GM19438 (cell line): ENCODE measurements around the gene GPR135.

Experiments used
- ATAC-seq: cut with Tn5 transposase; IDR thresholded peaks from one replicate; pipeline ENCODE4 v1.9.1; 2021; ENCODE audit warnings: low read depth; ENCODE audit not compliant: unreplicated experiment

The GPR135 gene, protein sequence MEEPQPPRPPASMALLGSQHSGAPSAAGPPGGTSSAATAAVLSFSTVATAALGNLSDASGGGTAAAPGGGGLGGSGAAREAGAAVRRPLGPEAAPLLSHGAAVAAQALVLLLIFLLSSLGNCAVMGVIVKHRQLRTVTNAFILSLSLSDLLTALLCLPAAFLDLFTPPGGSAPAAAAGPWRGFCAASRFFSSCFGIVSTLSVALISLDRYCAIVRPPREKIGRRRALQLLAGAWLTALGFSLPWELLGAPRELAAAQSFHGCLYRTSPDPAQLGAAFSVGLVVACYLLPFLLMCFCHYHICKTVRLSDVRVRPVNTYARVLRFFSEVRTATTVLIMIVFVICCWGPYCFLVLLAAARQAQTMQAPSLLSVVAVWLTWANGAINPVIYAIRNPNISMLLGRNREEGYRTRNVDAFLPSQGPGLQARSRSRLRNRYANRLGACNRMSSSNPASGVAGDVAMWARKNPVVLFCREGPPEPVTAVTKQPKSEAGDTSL

DNA sequence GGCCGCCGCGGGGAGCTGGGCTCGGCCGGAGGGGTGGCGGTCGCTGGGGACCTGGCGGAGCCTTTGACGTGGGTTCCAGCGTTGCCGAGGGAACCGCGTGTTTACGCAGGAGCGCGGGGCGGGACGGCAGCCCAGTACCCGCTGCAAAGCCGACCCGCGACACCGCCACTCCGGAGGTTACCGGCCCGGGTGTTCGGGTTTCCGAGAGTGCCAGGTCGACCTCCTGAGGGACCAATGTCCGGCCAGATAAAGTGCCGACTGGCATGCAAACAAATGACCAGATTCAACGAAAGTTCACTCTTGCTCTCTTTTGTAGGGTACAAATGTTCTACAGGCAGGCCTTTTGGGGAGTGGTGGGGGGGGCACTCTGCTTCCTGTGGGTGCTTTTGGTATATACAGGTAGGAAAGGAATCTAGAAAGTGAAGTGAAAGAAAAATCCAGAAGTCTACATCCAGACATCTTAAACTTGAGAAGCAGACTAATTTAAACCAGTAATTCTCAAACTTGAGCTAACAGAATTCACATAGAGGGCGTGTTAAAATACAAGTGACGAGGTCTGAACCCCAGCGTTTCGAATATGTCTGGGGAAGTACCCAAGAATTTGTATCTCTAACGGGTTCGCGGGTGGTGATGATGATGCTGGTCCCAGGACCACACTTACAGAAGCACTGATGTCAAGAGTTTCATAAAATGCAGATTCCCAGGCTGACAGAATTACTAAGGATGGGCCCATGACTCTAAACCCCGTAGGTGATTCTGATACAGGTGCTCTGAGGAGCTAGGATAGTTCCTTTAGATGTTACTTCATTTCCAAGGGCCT, at the start of gene GPR135:
TSS of gene GPR135 (minus strand) at position 65 of the 820 bp plus-strand sequence. CDS start 154 bp downstream, outside the sequence.
- ATAC-seq, result peak; percentile 13

DNA sequence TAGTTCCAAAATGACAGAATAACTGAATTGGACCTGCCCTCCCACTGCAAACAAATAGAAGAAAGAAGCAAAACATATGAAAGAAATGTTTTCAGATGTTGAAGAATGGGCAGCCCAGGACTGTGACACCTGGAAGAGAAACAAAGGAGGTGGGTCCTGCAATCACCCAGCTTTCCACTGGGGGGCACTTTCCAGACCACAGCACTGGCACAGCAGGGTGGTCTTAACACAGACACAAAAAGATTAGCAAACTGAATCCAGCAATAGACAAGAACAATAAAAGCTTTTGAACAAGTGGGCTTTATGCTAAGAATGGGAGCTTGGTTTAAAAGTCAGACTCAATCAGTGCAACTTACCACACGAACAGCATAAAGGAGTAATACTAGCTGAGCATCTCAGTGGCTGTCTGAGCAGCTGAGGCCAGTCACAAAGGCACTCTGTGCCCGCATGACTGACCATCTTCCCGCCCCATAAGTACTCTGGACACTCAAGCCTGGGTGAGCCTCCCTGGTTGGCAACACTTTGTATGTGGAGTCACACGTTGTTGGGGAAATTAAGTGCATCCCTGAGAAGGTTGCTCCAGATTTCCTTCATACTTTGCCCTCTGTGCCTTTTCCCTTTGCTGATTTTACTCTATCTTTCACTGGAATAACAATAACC, 46.9 kb upstream of the GPR135 start:
- no peak for ATAC-seq

DNA sequence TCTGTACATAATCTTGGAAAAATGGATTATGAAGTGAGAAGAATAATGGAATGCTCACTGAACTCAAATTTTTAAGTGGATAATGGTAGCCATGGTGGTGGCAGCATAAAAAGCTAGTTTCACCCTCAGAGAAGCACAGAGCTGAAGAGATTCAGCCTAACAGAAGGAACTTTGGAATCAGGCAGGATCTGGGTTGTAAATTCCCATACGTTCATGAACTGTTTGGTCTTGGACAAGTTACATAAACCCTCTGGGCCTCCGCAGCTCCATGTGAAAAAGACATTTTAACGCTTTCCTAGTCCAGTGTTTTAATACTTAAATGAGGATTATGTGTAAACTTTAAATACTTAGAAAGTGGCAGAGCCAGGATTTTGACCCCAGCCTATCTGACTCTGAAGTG, 45.8 kb upstream of the GPR135 start:
- ATAC-seq, result no peak

DNA sequence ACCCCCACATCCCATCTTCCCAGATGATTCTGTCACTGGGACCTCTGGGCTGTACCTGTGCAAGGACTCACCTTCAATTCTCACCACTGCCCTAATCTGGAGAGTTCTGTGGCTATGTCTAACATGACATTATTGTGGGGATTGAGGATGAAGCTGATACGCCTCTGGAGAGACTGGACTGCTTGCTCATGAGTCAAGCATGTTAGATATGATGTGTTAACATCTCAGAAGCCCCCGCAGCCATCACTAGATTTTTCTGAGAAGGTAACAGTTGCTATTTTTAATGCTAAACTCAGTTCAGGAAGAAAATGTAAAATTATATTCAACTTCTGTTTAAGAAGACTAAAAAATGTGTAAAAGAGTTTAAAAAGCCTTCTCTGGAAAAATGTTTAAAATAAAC, 44.8 kb upstream of the GPR135 start:
- no peak for ATAC-seq

DNA sequence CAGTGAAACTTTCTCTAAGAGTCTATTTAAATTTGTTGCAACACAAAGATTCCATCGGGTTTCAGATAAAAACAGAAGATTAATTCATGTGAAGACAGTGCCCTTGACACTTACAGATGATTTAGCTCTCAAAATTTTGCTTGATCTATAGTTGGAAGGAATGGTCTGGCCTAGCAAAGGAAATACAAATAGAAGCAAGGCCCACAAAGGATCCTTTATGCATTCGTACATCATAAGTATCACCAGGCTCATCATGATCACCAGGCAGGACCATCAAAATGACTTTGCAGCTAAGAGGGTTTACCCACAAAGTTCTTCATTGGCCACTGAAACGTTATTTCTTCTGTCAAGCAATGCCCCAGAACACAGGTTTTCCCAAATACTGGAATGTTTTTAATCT, 43.9 kb upstream of the GPR135 start:
- ATAC-seq, result no peak

DNA sequence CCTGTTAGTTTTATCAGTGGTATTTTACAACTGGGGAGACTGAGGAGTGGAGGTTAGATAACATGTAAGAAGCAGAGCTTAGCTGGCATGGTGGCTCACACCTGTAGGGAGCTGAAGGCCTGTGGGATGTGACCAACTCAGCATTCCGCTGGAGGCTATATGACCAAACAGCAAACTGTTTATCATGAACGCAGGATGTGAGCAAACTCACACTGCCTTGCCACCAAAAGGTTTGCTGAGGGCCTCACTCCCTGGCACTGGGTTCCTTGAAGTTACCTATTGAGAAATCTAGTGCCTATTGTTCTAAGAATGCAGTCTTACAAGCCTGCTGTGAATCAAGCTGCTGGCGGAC, 42.5 kb upstream of the GPR135 start:
- no peak for ATAC-seq

DNA sequence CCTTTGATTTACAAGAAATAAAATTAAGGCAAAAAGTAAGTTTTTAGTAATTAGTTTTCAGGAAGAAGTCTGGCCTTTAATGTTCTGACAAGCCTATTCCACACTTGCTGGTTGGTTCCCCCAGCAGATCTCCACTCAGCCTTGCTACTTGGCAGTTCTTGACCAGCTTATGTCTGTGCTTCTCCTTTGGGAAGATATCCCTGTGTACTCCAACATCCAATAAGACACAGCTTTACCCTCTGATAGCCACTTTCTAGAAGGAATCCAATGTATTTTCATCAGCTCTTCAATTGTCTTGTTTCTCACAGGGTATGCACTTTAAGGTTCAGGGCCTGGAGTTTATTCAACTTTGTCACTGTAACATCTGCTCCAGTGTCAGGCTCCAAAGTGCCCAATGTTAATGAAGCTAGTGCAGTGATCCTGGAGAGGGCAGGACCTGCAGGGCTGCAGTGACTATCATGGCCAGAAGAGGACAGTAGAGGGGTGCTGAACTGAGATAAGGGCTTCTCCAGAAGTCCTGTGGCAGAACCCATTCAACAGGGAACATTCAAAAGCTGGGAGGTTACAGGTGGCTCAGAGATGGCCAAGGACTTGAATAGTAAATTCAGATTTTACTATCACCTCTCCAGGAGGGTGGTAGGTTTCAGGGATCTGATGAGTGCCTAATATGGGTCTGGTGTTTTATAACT, 42.0 kb upstream of the GPR135 start:
- peak; percentile 79 for ATAC-seq

DNA sequence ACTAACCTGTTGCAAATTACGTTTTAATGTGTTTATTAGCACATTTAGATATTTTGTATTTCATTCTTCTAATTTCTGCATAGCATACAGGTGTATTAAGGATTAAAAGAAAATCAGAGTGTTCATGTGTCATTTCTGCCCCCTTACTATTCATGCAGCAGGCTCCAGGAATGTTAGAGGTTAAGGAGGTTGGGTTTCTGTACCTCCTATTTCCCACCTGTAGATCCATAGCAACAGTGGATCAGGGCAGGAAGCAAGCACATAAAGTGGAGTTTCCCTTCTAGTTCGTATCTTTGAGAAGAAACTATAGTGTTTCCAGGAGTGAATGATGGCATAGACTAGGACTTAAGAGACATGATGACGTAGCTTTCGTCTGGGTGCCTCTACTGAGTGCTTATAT, 38.1 kb upstream of the GPR135 start:
- ATAC-seq, result no peak

DNA sequence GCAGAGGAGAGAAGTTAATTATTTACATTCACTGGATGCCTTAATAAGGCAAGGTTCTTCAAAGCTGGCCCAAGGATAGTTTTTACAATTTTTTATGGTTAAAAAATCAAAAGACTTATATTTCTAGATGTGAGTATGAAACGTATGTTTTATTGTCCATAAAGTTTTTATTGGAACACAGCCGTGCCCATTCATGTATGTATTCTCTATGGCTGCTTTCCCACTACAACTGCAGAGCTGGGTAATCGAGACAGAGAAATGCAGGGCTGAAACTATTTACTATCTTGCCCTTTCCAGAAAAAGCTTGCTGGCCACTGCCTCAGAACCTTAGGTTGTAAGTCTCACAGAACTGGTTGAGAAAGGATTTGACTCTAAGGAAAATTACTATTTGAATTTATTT, 35.6 kb upstream of the GPR135 start:
- ATAC-seq, result no peak

DNA sequence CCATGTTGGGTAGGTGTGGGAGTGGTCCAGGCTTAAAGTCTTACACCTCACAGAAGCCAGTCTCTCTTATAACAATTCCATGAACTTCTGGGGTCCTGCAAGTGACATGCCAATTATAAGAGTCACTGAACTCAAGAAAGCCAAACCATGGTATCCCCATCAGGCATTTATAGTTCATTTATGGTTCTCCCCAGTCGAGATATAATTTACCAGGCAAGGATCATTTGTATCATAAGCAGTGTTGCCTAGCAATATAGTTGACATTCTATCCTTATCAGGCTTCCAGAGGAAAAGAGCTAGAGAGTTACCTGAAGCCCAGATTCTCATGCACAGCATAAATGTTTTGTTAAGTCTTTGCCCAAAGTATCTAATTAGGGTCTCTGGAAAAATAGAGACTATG, 27.2 kb upstream of the GPR135 start:
- no peak for ATAC-seq

DNA sequence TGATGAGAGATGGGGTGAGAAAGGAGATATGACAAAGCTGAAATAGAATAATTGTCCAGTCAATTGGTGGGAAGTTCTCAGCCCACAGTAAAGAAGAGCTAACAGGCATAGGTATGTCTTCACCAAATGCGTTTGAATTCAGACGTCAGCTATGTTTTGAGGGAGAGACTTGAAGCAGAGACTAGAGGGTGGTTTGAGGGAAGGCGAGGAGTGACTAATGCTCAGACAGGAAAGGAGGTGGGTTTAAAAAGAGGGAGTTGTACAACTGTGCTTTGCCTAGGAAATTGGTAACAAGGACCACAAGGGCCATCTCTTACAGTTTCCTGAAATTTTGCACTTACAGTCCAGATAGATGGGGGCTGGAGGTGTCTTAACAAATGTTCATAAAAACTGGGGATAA, 25.6 kb upstream of the GPR135 start:
- ATAC-seq, result no peak

DNA sequence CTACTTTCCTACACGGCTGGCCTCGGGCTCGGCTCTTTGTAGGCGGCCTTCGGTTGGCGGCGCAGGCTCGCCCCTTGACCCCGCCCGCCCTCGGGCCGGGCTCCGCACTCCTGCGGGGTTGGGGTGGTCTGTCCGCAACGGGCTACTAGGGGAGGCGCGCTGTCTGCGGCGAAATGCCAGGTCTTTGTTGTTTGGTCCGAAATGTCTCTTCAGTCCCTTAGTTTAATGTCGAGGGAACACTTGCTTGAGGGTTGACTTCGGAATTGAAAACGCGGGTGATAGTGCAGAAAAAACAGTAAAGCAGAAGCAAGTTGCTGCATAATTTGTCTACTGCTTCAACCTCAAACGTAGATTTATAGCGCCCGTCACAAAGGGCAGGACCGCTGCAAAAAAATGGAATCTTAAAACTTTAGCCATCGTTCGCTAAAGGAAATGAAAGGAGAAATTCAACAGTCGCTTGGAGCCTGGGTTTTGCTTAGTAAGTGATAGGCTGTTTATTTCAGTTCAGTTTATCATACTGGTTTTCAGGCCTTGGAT, 19.5 kb upstream of the GPR135 start:
- ATAC-seq, result peak; percentile 43

DNA sequence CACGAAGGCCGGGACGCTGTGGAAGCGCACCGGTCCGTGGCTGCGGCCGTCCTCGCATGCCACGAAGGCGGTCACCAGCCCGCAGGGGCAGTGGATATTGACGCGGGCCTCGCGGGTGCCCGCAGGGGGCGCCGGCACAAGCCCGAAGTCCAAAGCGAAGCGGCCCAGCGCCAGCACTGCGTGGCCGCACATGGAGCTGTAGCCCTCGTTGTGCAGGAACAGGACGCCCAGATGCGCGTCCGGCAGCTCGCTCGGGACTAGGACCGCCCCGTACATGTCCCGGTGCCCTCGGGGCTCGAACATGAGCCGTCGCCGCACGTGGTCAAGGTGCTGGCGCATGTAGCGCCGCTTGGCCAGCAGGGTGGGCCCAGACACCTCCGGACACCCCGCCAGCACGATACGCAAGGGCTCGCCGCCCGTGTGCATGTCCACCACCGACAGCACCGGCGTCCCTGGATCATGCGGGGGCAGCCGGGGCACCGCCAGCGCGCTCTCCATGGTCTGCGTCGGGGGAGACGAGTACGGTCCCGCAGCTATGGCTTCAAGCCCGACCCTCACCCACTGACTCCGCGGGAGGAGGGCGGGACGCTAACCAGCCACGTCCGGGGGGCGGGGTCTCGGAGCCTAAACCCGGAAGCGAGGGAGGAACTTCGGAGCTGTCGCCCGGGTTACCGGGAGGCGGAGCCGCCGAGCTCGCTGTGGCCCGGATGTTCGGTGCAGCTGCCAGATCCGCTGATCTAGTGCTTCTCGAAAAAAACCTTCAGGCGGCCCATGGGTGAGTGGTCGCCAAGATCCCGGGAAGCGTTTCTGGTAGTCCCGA, 18.8 kb upstream of the GPR135 start, which contains the start of the genes JKAMP and L3HYPDH:
TSS of gene JKAMP (plus strand) at position 699 of the 820 bp plus-strand sequence. CDS start at position 772, 73 bp downstream.
TSS of gene L3HYPDH (minus strand) at position 590 of the 820 bp plus-strand sequence. CDS start at position 498, 92 bp downstream.
- peak; percentile 85 for ATAC-seq

DNA sequence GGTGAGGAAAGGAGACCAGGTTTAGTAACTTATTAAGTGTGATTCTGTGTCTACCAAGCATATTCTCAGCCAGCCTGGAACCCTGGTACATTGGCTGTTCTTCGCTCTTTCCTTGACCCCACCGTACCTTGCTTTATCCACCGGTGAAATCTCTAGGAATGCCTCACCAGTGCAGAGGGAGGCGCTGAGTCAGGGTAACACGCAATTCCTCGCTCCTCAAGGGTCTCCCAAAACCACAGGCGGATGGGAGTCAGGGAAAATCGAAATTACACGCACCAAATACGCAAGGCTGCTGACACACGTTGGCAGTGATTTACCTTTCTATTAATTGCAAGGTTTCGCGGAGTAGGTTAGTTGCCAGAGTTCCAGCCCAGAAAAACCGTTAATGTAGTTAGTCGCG, 18.2 kb upstream of the GPR135 start:
- ATAC-seq, result no peak

DNA sequence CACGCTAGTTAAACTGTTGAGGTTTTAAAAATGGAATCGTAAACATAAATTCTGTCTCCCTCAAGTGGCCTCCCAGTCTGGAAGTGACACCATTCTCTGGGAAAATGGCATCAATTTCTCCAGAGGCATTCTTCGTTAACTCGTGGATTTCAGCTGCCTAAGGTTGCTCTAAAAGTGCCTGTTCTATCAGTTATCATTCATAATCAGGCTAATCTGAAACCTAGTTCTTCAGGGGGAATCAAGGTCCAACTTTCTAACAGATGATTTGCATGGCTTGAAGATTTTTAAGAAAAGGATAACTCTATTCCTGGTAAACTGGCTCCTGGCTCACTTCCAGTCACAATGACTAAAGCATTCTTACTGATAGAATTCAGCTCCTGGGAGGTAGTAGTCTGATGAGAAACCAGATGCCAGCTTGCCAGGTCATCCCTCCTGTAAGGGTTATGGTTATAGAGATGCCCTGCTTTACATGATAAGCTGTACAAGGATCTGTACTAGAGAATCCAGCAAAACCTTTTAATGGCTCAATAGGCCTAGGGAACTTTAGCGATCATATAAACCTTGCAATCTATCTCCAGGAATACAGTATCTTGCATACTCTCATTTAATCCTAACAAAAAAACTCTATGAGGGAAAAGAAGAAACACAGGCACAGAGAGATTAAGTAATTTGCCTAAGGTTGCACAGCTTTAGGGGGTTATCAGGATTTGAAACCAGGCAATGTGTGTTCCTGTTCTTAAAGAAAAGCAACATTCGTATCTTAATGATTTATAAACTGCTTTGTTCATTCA, 17.6 kb upstream of the GPR135 start:
- ATAC-seq, result no peak

DNA sequence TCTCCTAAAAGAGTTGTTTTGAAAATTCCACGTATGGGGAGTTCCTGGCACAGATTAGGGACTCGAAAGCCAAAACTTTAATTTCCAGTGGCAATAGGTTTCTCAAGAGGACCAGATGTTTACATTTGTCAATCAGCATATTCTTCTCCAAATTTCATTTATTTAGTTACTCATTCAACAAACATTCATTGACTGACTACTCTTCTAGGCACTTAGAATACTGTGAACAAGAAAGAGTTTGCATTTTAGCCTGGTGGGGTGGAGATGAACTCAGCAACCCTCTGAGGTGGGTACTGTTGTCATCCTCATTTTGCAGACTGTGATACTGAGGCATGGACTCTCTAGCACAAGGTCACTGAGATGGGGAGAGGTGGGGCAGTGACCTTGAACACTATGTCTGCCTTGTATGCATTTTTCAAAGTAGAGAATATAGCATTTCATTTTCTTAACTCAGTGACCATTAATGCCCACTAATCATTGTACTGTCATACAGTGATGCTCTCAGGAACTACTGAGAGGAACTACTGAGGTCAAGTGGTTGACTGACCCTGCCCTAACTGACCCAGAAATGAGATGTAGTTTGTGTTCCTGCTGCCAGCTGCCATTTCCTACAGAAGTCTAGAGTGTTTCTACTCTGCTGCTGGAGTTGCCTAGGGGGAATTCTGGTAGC, 16.8 kb upstream of the GPR135 start:
- no peak for ATAC-seq

DNA sequence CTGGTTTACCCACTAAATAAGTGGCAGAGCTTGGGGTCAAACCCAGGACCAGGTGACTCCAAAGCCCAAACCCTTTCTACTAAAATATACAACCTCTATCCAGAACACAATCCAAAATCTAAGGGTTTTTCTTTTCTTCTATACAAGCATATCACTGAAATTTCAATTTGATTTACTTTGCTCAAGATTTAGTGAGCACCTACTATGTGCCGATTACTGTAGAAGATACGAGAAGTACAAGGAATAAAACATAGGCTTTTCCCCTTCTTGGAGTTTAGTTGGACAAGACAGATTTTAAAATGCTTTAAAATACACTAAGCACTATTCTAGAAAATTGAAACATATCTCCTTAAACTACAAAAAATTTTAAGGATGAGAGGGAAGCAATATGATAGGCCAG, 16.2 kb upstream of the GPR135 start:
- ATAC-seq, result no peak

DNA sequence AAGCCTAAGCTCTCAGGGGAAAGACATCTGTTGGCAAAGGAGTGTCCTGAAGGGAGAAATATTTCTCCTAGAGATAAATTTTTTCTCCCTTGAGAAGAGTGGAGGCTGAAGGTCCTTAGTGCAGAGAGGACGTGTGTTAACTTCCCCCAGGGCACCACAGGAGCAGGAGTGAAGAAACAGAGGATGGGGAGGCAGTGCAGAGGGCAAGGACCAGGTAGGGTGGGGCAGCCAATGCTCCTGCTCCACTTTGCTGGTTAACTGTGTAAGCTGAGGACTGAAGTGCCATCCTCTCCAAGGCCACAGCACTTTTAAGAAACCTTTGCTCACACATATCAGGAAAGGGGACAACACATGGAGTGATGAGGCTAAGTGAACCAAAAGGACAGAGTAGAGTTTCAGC, 15.0 kb upstream of the GPR135 start:
- ATAC-seq, result no peak
